ENCODE results near the gene LHB.

GRCh38 chr19:49006905-49007304, 10.0 kb downstream of the LHB start:
- TF ChIP-seq, protein P1, sequence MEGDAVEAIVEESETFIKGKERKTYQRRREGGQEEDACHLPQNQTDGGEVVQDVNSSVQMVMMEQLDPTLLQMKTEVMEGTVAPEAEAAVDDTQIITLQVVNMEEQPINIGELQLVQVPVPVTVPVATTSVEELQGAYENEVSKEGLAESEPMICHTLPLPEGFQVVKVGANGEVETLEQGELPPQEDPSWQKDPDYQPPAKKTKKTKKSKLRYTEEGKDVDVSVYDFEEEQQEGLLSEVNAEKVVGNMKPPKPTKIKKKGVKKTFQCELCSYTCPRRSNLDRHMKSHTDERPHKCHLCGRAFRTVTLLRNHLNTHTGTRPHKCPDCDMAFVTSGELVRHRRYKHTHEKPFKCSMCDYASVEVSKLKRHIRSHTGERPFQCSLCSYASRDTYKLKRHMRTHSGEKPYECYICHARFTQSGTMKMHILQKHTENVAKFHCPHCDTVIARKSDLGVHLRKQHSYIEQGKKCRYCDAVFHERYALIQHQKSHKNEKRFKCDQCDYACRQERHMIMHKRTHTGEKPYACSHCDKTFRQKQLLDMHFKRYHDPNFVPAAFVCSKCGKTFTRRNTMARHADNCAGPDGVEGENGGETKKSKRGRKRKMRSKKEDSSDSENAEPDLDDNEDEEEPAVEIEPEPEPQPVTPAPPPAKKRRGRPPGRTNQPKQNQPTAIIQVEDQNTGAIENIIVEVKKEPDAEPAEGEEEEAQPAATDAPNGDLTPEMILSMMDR (IDR thresholded peaks at IDR 0.05; ENCODE audit: borderline replicate concordance, extremely low read depth, low read length, poor library complexity, severe bottlenecking) = no peak
- no peak for TF ChIP-seq EZH2 (IDR thresholded peaks at IDR 0.05; ENCODE audit: borderline replicate concordance, low read depth, low read length, severe bottlenecking)
